ENCODE measurements around the gene FAM9C.

- TF ChIP-seq, protein P1, sequence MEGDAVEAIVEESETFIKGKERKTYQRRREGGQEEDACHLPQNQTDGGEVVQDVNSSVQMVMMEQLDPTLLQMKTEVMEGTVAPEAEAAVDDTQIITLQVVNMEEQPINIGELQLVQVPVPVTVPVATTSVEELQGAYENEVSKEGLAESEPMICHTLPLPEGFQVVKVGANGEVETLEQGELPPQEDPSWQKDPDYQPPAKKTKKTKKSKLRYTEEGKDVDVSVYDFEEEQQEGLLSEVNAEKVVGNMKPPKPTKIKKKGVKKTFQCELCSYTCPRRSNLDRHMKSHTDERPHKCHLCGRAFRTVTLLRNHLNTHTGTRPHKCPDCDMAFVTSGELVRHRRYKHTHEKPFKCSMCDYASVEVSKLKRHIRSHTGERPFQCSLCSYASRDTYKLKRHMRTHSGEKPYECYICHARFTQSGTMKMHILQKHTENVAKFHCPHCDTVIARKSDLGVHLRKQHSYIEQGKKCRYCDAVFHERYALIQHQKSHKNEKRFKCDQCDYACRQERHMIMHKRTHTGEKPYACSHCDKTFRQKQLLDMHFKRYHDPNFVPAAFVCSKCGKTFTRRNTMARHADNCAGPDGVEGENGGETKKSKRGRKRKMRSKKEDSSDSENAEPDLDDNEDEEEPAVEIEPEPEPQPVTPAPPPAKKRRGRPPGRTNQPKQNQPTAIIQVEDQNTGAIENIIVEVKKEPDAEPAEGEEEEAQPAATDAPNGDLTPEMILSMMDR (IDR thresholded peaks at IDR 0.05), result no peak
- TF ChIP-seq POLR2A (IDR thresholded peaks at IDR 0.05), result no peak
Measured at GRCh38 chrX:13082206-13083065, 38.0 kb upstream of the FAM9C start.
